ENCODE results near the gene HERC6. TPM values are rescaled to one million over a fixed set of nuclear protein-coding genes. Genes with fewer than 3 reads are reported as not detected.

Gene HERC6
- total and polyA plus RNA-seq, 2 of the 8 experiments (the other 6 are each of a cell fraction or from before 2014, with no cell fraction given), result 3.7 to 3.8 TPM

DNA sequence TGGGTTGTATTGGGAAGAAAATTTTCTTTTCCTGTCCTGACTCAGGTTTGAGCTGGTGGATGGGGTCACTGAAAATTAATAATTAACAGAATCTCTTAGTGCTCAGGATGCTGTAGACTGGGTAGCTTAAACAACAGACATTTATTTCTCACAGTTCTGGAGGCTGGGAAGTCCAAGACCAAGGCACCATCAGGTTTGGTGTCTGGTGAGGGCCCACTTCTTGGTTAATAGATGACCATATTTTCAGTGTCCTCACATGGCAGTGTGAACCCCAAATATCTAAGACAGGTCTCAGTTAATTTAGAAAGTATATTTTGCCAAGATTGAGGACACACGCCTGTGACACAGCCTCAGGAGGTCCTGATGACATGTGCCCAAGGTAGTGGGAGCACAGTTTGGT is 31.1 kb downstream of the HERC6 start (continued):
- TF ChIP-seq RBBP5 (IDR thresholded peaks at IDR 0.05; ENCODE audit: borderline replicate concordance, low read depth, low read length) (no peak), NANOG (IDR thresholded peaks at IDR 0.05; ENCODE audit: insufficient read depth, low read depth, low read length, poor library complexity, severe bottlenecking) (no peak), TEAD4 (IDR thresholded peaks at IDR 0.05; ENCODE audit: low read depth, low read length) (no peak), YY1 (IDR thresholded peaks at IDR 0.05; ENCODE audit: low read depth, low read length) (no peak), SUZ12 (IDR thresholded peaks at IDR 0.05; ENCODE audit: low read length) (no peak)

All from H1 (cell line).